Measurements from ENCODE around the gene ETDA. TPM values are rescaled to one million over a fixed set of nuclear protein-coding genes. Genes with fewer than 3 reads are reported as not detected.

Gene ETDA
- total RNA-seq, 4 donors from 2014 or later: not detected

DNA sequence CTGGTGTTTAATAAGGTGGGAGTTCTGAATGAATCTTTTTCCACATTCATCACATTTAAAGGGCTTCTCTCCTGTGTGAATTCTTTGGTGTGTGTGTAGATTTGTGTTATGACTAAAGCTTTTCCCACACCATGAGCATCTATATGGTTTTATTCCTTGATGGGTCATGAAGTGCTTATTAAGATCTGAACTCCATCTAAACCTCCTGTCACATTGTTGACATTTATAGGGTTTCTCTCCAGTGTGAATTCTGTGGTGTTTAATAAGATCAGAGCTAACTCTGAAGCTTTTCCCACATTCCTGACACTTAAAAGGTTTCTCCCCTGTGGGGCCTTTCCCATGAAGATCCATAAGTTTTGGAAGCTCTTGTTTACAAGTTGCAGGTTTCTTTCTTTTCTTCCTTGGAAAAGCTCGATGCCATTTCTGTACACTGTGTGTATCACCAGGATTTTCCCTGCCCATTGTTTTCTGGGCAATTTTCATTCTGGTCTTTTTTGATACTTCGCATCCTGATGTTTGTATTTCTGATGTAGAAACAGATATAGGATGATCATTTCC is 35.5 kb downstream of the ETDA start:
- no peaks in the 10 kb centered on the region for H3K4me1 ChIP-seq
- WGBS, 2 donors: 73 to 100% methylated on average over 2 of the region's 2 CpGs
- H3K27me3 ChIP-seq: no peaks in the 10 kb centered on the region
- H3K27ac ChIP-seq: no peak overlapping the region
- intact Hi-C loops (cut with DNase I): no loop called here
- H3K36me3 ChIP-seq: peaks cover 0 to 40% (median 0%) of the 10 kb centered on the region in 3 donors
- no peak for TF ChIP-seq POLR2A (IDR thresholded peaks at IDR 0.05)
- TF ChIP-seq, protein P1, sequence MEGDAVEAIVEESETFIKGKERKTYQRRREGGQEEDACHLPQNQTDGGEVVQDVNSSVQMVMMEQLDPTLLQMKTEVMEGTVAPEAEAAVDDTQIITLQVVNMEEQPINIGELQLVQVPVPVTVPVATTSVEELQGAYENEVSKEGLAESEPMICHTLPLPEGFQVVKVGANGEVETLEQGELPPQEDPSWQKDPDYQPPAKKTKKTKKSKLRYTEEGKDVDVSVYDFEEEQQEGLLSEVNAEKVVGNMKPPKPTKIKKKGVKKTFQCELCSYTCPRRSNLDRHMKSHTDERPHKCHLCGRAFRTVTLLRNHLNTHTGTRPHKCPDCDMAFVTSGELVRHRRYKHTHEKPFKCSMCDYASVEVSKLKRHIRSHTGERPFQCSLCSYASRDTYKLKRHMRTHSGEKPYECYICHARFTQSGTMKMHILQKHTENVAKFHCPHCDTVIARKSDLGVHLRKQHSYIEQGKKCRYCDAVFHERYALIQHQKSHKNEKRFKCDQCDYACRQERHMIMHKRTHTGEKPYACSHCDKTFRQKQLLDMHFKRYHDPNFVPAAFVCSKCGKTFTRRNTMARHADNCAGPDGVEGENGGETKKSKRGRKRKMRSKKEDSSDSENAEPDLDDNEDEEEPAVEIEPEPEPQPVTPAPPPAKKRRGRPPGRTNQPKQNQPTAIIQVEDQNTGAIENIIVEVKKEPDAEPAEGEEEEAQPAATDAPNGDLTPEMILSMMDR (IDR thresholded peaks at IDR 0.05): no peak
- H3K4me3 ChIP-seq: no peak overlapping the region
- H3K9me3 ChIP-seq: peaks cover 8 to 67% (median 64%) of the 10 kb centered on the region in 3 donors
- no peak for DNase-seq

DNA sequence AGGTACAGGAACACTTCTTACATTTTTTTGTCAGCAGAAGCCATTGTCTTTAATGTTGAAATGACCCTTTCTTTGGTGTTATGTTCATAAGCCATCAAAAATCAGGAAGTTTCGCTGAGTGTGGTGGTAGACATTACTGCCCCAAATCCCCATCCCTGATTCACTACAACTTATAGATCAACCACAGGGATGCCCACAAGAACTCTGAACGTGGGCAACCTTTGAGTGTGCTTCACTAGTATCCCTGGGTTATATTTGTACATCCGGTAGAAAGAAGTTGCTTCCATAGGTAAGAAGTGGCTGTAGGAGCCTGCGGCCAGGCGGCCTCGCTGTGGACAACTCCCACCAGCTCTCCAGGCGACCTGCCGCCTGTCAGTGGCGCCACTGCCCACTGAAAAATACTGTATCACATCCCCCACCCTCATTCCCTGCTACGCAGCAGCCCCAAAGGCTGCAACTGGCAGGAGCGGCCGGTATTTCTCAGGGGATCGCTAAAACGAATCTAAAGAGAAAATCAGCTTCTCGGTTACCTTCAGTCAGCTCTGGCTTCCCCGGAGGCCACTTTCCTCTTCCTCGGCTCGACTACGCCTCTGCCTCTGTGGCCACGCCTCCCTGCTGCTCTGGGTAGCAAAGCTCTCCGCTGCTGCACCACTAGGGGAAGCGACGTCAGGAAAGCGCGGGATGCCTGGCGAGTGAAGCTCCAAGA is 43.5 kb downstream of the ETDA start:
- Histone ChIP-seq H3K4me1 (no peaks in the 10 kb centered on the region), H3K27ac (no peak overlapping the region), H3K36me3 (peaks cover 0 to 17% (median 0%) of the 10 kb centered on the region in 3 donors), H3K4me3 (peak overlapping the region in 2 of 4 donors; percentile 30 to 45), H3K27me3 (no peaks in the 10 kb centered on the region), H3K9me3 (no peaks in the 10 kb centered on the region)
- intact Hi-C loops (cut with DNase I): no loop called here
- no peak for DNase-seq
- TF ChIP-seq, protein P1 (IDR thresholded peaks at IDR 0.05): no peak
- TF ChIP-seq POLR2A (IDR thresholded peaks at IDR 0.05): no peak
- WGBS, 2 donors: 54 to 71% methylated on average over 2 to 18 of the region's 26 CpGs

GRCh38 chrX:135295944-135296305 is 44.1 kb downstream of the ETDA start:
- peak overlapping the region in 2 of 4 donors; percentile 30 to 45 for H3K4me3 ChIP-seq
- no peaks in the 10 kb centered on the region for H3K4me1 ChIP-seq
- no peak for DNase-seq
- peaks cover 0 to 12% (median 0%) of the 10 kb centered on the region in 3 donors for H3K36me3 ChIP-seq
- H3K27me3 ChIP-seq: no peaks in the 10 kb centered on the region
- WGBS, 2 donors: 36 to 60% methylated on average over 6 to 10 of the region's 10 CpGs
- no peak overlapping the region for H3K27ac ChIP-seq
- intact Hi-C loops (cut with DNase I): no loop called here
- TF ChIP-seq, protein P1 (IDR thresholded peaks at IDR 0.05): no peak
- TF ChIP-seq POLR2A (IDR thresholded peaks at IDR 0.05): no peak
- H3K9me3 ChIP-seq: no peaks in the 10 kb centered on the region

GRCh38 chrX:135302269-135302873 is 50.5 kb downstream of the ETDA start:
- no peaks in the 10 kb centered on the region for H3K36me3 ChIP-seq
- H3K27me3 ChIP-seq: no peaks in the 10 kb centered on the region
- H3K4me1 ChIP-seq: no peaks in the 10 kb centered on the region
- DNase-seq: no peak
- H3K27ac ChIP-seq: no peak overlapping the region
- intact Hi-C loops (cut with DNase I): no loop called here
- H3K4me3 ChIP-seq: no peak overlapping the region
- H3K9me3 ChIP-seq: no peaks in the 10 kb centered on the region
- TF ChIP-seq, protein P1 (IDR thresholded peaks at IDR 0.05): no peak
- TF ChIP-seq POLR2A (IDR thresholded peaks at IDR 0.05): no peak
- 64 to 73% methylated on average over 3 to 5 of the region's 5 CpGs for WGBS, 2 donors

Other genes with a start within 250 kb of the ETDA start
- gene RTL8B, start 229.5 kb upstream of the ETDA start, total RNA-seq: 10 to 100 TPM in 3 of 4 donors, 1 to 10 TPM in 1; 6.5 to 16.9 (median 11.8) TPM
- gene RTL8C, start 219.7 kb upstream of the ETDA start, total RNA-seq: 10 to 100 TPM; 51.8 to 81.1 (median 71.9) TPM
- gene RTL8A, start 199.9 kb upstream of the ETDA start, total RNA-seq: 10 to 100 TPM; 18.2 to 24.7 (median 22.0) TPM
- gene SMIM10L2B, start 153.3 kb upstream of the ETDA start, total RNA-seq: 1 to 10 TPM in 3 of 4 donors, under 1 TPM in 1; 0.57 to 1.9 (median 1.5) TPM
- not detected for gene ETDB, start 131.5 kb upstream of the ETDA start, total RNA-seq
- gene CT55, start 80.7 kb upstream of the ETDA start, total RNA-seq: not detected
- not detected for gene ETDC, start 57.4 kb downstream of the ETDA start, total RNA-seq
- gene ZNF75D, start 92.0 kb downstream of the ETDA start, total RNA-seq: 1 to 10 TPM; 3.3 to 6.9 (median 6.1) TPM
- gene ZNF449, start 92.7 kb downstream of the ETDA start, total RNA-seq: 1 to 10 TPM in 3 of 4 donors, under 1 TPM in 1; 0.95 to 7.1 (median 3.5) TPM
- 1 to 10 TPM in 2 of 4 donors, under 1 TPM in 2; 0.35 to 2.7 (median 1.6) TPM for gene SMIM10L2A, start 169.9 kb downstream of the ETDA start, total RNA-seq